H1 (cell line): Measurements from ENCODE around the gene TGFBI. TPM values are rescaled to one million over a fixed set of nuclear protein-coding genes. Genes with fewer than 3 reads are reported as not detected.

ENCODE experiments used
- CTCF ChIA-PET: fragments of 300-600 bp; sonication (Branson Sonifier 250); formaldehyde crosslinking; loops from one replicate; lab custom pipeline; 2021; ENCODE audit not compliant: partially characterized antibody; lab: Charles Lee
- POLR2A ChIA-PET: fragments of 300-600 bp; sonication (Branson Sonifier 250); formaldehyde crosslinking; loops from one replicate; lab custom pipeline; 2021; ENCODE audit warnings: inconsistent platforms; ENCODE audit not compliant: partially characterized antibody; lab: Charles Lee
- DNase-seq, 2 experiments: peaks; one replicate each; pipeline versions ENCODE4 v3.0.0 to v3.0.0-alpha.2; 2010 to 2022; ENCODE audit warnings: low spot score in 2 of 2, low read depth in 1 of 2, mixed read lengths in 1 of 2
- FAIRE-seq: peaks from 2 replicates; lab custom pipeline; 2011; peaks lifted over from hg19 to GRCh38; lab: Jason Lieb, UNC
- H2AFZ ChIP-seq: 2 replicates; pipeline ENCODE4 v1.8.1; 2012; ENCODE audit warnings: low read length, inconsistent platforms
- H2AK5ac ChIP-seq: 2 replicates; pipeline ENCODE4 v1.6.1; 2013; ENCODE audit warnings: low read depth, low read length
- H2BK120ac ChIP-seq: replicated peaks from 2 replicates; pipeline ENCODE3; 2013; ENCODE audit warnings: low read depth, low read length, inconsistent platforms
- H2BK12ac ChIP-seq: 2 replicates; pipeline ENCODE4 v1.6.1; 2013; ENCODE audit warnings: low read depth, low read length
- H2BK15ac ChIP-seq: 2 replicates; pipeline ENCODE4 v1.6.1; 2013; ENCODE audit warnings: low read length
- H2BK20ac ChIP-seq: 2 replicates; pipeline ENCODE4 v1.6.1; 2013; ENCODE audit warnings: low read length
- H2BK5ac ChIP-seq: 2 replicates; pipeline ENCODE4 v1.6.1; 2013; ENCODE audit warnings: low read depth, low read length
- H3K14ac ChIP-seq: 2 replicates; pipeline ENCODE4 v1.6.1; 2013; ENCODE audit warnings: inconsistent platforms; ENCODE audit not compliant: insufficient read length
- H3K18ac ChIP-seq: 2 replicates; pipeline ENCODE4 v1.6.1; 2013; ENCODE audit warnings: low read length; ENCODE audit errors: extremely low read depth
- H3K23ac ChIP-seq: 2 replicates; pipeline ENCODE4 v1.6.1; 2013; ENCODE audit warnings: inconsistent platforms; ENCODE audit not compliant: insufficient read length
- H3K23me2 ChIP-seq: 2 replicates; pipeline ENCODE4 v1.6.1; 2013; ENCODE audit warnings: low read depth, low read length
- H3K27ac ChIP-seq: 2 replicates; pipeline ENCODE4 v1.6.1; 2011; ENCODE audit warnings: low read depth, low read length, inconsistent platforms
- H3K27me3 ChIP-seq, 4 experiments: replicated peaks in 1 of 4; 1 replicate in 1 of 4; 2 replicates in 3 of 4; pipeline versions ENCODE4 v1.6.1 to v1.8.1; 2011 to 2013; ENCODE audit warnings: low read length in 3 of 4, mild to moderate bottlenecking in 3 of 4, inconsistent platforms in 2 of 4, mixed read lengths in 2 of 4, moderate library complexity in 1 of 4; ENCODE audit not compliant: control insufficient read depth in 3 of 4, insufficient read depth in 3 of 4; ENCODE audit errors: extremely low read depth in 1 of 4
- H3K36me3 ChIP-seq, 4 experiments: 2 replicates each; pipeline versions ENCODE4 v1.6.1 to v1.8.1; 2011 to 2013; ENCODE audit warnings: mild to moderate bottlenecking in 4 of 4, low read length in 3 of 4, moderate library complexity in 2 of 4, control low read depth in 1 of 4, inconsistent platforms in 1 of 4; ENCODE audit not compliant: insufficient read depth in 4 of 4, control insufficient read depth in 2 of 4
- H3K4ac ChIP-seq: replicated peaks from 2 replicates; pipeline ENCODE3; 2013; ENCODE audit warnings: low read length, low read depth, mixed read lengths, inconsistent platforms; ENCODE audit not compliant: insufficient read length
- H3K4me1 ChIP-seq, 4 experiments: replicated peaks in 1 of 4; 1 replicate in 1 of 4; 2 replicates in 3 of 4; pipeline versions ENCODE4 v1.6.1 to v1.8.1; 2011 to 2013; ENCODE audit warnings: low read length in 3 of 4, inconsistent platforms in 2 of 4, mixed read lengths in 1 of 4; ENCODE audit not compliant: insufficient read depth in 4 of 4, control insufficient read depth in 3 of 4
- H3K4me2 ChIP-seq, 2 experiments: 2 replicates each; pipeline versions ENCODE4 v1.6.1 to v1.8.1; 2011 to 2013; ENCODE audit warnings: low read depth in 2 of 2, low read length in 2 of 2, control low read depth in 1 of 2, inconsistent platforms in 1 of 2, mild to moderate bottlenecking in 1 of 2; ENCODE audit not compliant: insufficient read depth in 1 of 2
- H3K4me3 ChIP-seq, 4 experiments: fragments of 200-600, 300-600 bp in 1 of 4; sonication (generic), shearing (Covaris generic), sonication (Bioruptor Twin) in 1 of 4; 2 replicates each; pipeline versions ENCODE4 v1.5.1 to v1.8.1; 2011 to 2016; ENCODE audit warnings: low read length in 4 of 4, low read depth in 3 of 4, control low read depth in 2 of 4, inconsistent platforms in 2 of 4, mild to moderate bottlenecking in 2 of 4, mixed read lengths in 1 of 4, moderate library complexity in 1 of 4; ENCODE audit not compliant: insufficient read depth in 2 of 4; ENCODE audit errors: extremely low read depth in 1 of 4
- H3K56ac ChIP-seq: replicated peaks from 2 replicates; pipeline ENCODE3; 2013; ENCODE audit warnings: low read depth, mild to moderate bottlenecking, mixed read lengths, low read length, inconsistent platforms; ENCODE audit not compliant: insufficient read length
- H3K79me1 ChIP-seq: 2 replicates; pipeline ENCODE4 v1.6.1; 2013; ENCODE audit warnings: low read depth, low read length, control low read depth
- H3K79me2 ChIP-seq, 2 experiments: 2 replicates each; pipeline versions ENCODE4 v1.6.1 to v1.8.1; 2012 to 2013; ENCODE audit warnings: low read length in 2 of 2, mild to moderate bottlenecking in 2 of 2, inconsistent platforms in 1 of 2; ENCODE audit not compliant: insufficient read depth in 2 of 2, control insufficient read depth in 1 of 2
- H3K9ac ChIP-seq, 4 experiments: replicated peaks in 1 of 4; 1 replicate in 1 of 4; 2 replicates in 3 of 4; pipeline versions ENCODE4 v1.6.1 to v1.8.1; 2011 to 2013; ENCODE audit warnings: low read depth in 3 of 4, low read length in 3 of 4, control low read depth in 2 of 4, mild to moderate bottlenecking in 2 of 4, moderate library complexity in 2 of 4, inconsistent platforms in 1 of 4; ENCODE audit errors: extremely low read depth in 1 of 4
- H3K9me3 ChIP-seq, 2 experiments: 2 replicates each; pipeline versions ENCODE4 v1.6.1 to v1.8.1; 2012 to 2013; ENCODE audit warnings: mild to moderate bottlenecking in 2 of 2, moderate library complexity in 2 of 2, control low read depth in 1 of 2, inconsistent platforms in 1 of 2, low read depth in 1 of 2, low read length in 1 of 2, mixed read lengths in 1 of 2; ENCODE audit not compliant: insufficient read depth in 2 of 2
- H4K20me1 ChIP-seq, 2 experiments: replicated peaks in 1 of 2; 2 replicates each; pipeline versions ENCODE3 to v1.8.1; 2011 to 2013; ENCODE audit warnings: inconsistent platforms in 2 of 2, low read length in 2 of 2, mild to moderate bottlenecking in 1 of 2; ENCODE audit not compliant: insufficient read depth in 2 of 2, control insufficient read depth in 1 of 2
- H4K5ac ChIP-seq: 2 replicates; pipeline ENCODE4 v1.6.1; 2013; ENCODE audit warnings: low read length, low read depth, mixed read lengths, inconsistent platforms; ENCODE audit not compliant: insufficient read length
- H4K8ac ChIP-seq: 2 replicates; pipeline ENCODE4 v1.8.0; 2013; ENCODE audit warnings: mild to moderate bottlenecking, moderate library complexity, low read length, inconsistent platforms; ENCODE audit not compliant: insufficient read depth; ENCODE audit errors: extremely low read depth
- H4K91ac ChIP-seq: replicated peaks from 2 replicates; pipeline ENCODE3; 2013; ENCODE audit warnings: low read length, mixed read lengths, inconsistent platforms; ENCODE audit not compliant: insufficient read length
- ATF2 ChIP-seq: IDR thresholded peaks from 2 replicates; pipeline ENCODE4 v1.6.1; 2012; ENCODE audit warnings: low read length, inconsistent platforms
- CBX5 ChIP-seq: fragments of 300-800, 300-1000 bp; sonication (generic); IDR thresholded peaks from 2 replicates; pipeline ENCODE4 v1.7.1; 2016; ENCODE audit warnings: antibody characterized with exemption, low read length, low read depth
- EZH2 ChIP-seq: fragments of 200-600 bp; sonication (generic); IDR thresholded peaks from 2 replicates; pipeline ENCODE4 v1.7.1; 2012; ENCODE audit warnings: low read depth, mild to moderate bottlenecking, moderate library complexity, low read length, inconsistent platforms; ENCODE audit not compliant: severe bottlenecking
- POU5F1 ChIP-seq: IDR thresholded peaks from 2 replicates; pipeline ENCODE4 v1.6.1; 2011; ENCODE audit warnings: low read depth, mild to moderate bottlenecking, low read length, moderate library complexity
- RAD21 ChIP-seq, 2 experiments: IDR thresholded peaks in 1 of 2; conservative IDR thresholded peaks in 1 of 2; 2 replicates each; pipeline ENCODE4 v1.6.1; 2011; ENCODE audit warnings: low read depth in 2 of 2, low read length in 2 of 2, improper control_type of control experiment in 1 of 2, inconsistent platforms in 1 of 2, mild to moderate bottlenecking in 1 of 2, moderate library complexity in 1 of 2
- SIN3A ChIP-seq, 2 experiments: IDR thresholded peaks in 1 of 2; conservative IDR thresholded peaks in 1 of 2; 2 replicates each; pipeline ENCODE4 v1.6.1; 2011 to 2012; ENCODE audit warnings: low read length in 2 of 2, improper control_type of control experiment in 1 of 2, low read depth in 1 of 2, mild to moderate bottlenecking in 1 of 2
- SUZ12 ChIP-seq: fragments of 200-600 bp; sonication (generic); IDR thresholded peaks from 2 replicates; pipeline ENCODE4 v1.6.1; 2012; ENCODE audit warnings: mild to moderate bottlenecking, inconsistent platforms, low read length, moderate library complexity, mixed read lengths
- WGBS, 2 experiments: shearing (Covaris generic) in 1 of 2; methylation state at CpG; one replicate each; pipeline versions ENCODE4 v1.1.6 to v1.1.7; 2013 to 2015; ENCODE audit warnings: low lambda C conversion rate in 2 of 2, mixed read lengths in 2 of 2, inconsistent platforms in 1 of 2, low coverage in 1 of 2, missing lambda C conversion rate in 1 of 2; ENCODE audit not compliant: insufficient replicate concordance in 2 of 2, insufficient coverage in 1 of 2, insufficient read length in 1 of 2; ENCODE audit errors: extremely low coverage in 1 of 2, missing lambda C conversion rate in 1 of 2; 5-methylcytosine and 5-hydroxymethylcytosine counted together
- polyA plus RNA-seq, 7 experiments: library from polyadenylated mRNA; depleted of rRNA in 3 of 7; stranded (reverse) in 5 of 7; unstranded in 2 of 7; fragments of >200 nt in 5 of 7; fragments of 200-250 nt in 2 of 7; gene quantifications; 1 replicate in 5 of 7; 2 replicates in 1 of 7; 4 replicates in 1 of 7; pipeline versions ENCODE4 v1.2.1 to v1.2.3, GENCODE V29; 2011 to 2013; ENCODE audit warnings: missing spikeins in 2 of 7, mixed read lengths in 2 of 7
- total RNA-seq: library from RNA; stranded (reverse); fragmentation: NEBNext Ultra II Directional; extraction: Animal tissue kit (Norgen Biotek cat#: 25700); gene quantifications from 2 replicates; pipeline ENCODE4 v1.2.1, GENCODE V29; 2021

TGFBI gene
- total and polyA plus RNA-seq, 2 of the 8 experiments (the other 6 are each of a cell fraction or from before 2014, with no cell fraction given) = 6.0 to 8.5 TPM

GRCh38 chr5:136081217-136081591, 52.4 kb downstream of the TGFBI start:
- Histone ChIP-seq H3K23me2 (peaks cover 2% of the 10 kb centered on the region; the same call in 1 of the 2 replicates), H2AFZ (0 out of 2 replicates have a peak overlapping the region, but pooled peaks have one; percentile 41), H4K20me1 (no peaks in the 10 kb centered on the region), H3K56ac (no peak overlapping the region), H4K8ac (no peak overlapping the region), H2BK15ac (no peak overlapping the region), H3K79me2 (no peaks in the 10 kb centered on the region), H3K9ac (peak overlapping the region in 1 of 4 experiments; percentile 60; a peak in 1 of 7 replicates), H3K9me3 (no peaks in the 10 kb centered on the region; a peak in 1 of 4 replicates), H3K14ac (no peak overlapping the region), H3K36me3 (no peaks in the 10 kb centered on the region), H4K91ac (no peak overlapping the region), H2BK12ac (no peak overlapping the region), H3K4me2 (peak overlapping the region; percentile 75 to 86; a peak in 2 of 4 replicates), H3K4me1 (no peaks in the 10 kb centered on the region), H4K5ac (no peak overlapping the region), H3K4ac (no peak overlapping the region), H3K79me1 (no peaks in the 10 kb centered on the region), H3K4me3 (peak overlapping the region; percentile 57 to 67 (median 62); a peak in 6 of 8 replicates), H3K27me3 (peaks cover 0 to 4% (median 0%) of the 10 kb centered on the region in 4 experiments; a peak in 3 of 7 replicates), H3K27ac (no peak overlapping the region), H2AK5ac (no peak overlapping the region), H2BK20ac (no peak overlapping the region), H2BK120ac (no peak overlapping the region), H3K23ac (no peak overlapping the region), H3K18ac (no peak overlapping the region), H2BK5ac (no peak overlapping the region)
- FAIRE-seq (no peak), DNase-seq (no peak)
- CTCF ChIA-PET = interaction anchor here (0.6 to 10.3 kb wide), 28 partner anchors 11 to 199 kb away, joined by 3 to 98 read pairs (median 4); partner anchors contain the start of gene SMAD5
- POLR2A ChIA-PET = interaction anchor here (0.6 kb wide), 1 partner anchor 17 kb away, joined by 3 read pairs; no protein-coding TSS in a partner anchor
- WGBS, 2 experiments = 97% methylated on average over 2 of the region's 2 CpGs; no CpG with 5 or more reads in 1 of the 2 experiments
- TF ChIP-seq SIN3A (conservative IDR thresholded peaks at IDR 0.05 in 1 of 2, IDR thresholded peaks at IDR 0.05 in 1 of 2; ENCODE audit: low read depth in 1 of 2, low read length in 2 of 2) (no peak), POU5F1 (no peak), RAD21 (IDR thresholded peaks at IDR 0.05 in 1 of 2, conservative IDR thresholded peaks at IDR 0.05 in 1 of 2; ENCODE audit: low read depth in 2 of 2, low read length in 2 of 2) (no peak), ATF2 (no peak), SUZ12 (no peak), CBX5 (no peak), EZH2 (no peak)
